ENCODE data around the gene PPP1R14B. TPM values are rescaled to one million over a fixed set of nuclear protein-coding genes. Genes with fewer than 3 reads are reported as not detected.
A peak's percentile ranks its signal among the peaks of the same experiment; 100 is the strongest.

The PPP1R14B gene
- total and polyA plus RNA-seq, 2 experiments from 2014 or later, result 115 to 239 TPM

- in situ Hi-C loops (cut with MboI), result no loop called here
- Histone ChIP-seq H3K27me3 (replicated peaks; ENCODE audit: insufficient read depth) (peaks cover 20% of the 10 kb centered on the region), H3K27ac (no peak overlapping the region)
These were observed 43.9 kb upstream of the PPP1R14B start for GRCh38 chr11:64290352-64291261.

GRCh38 chr11:64289002-64289564, 42.3 kb upstream of the PPP1R14B start:
- Histone ChIP-seq H3K4me3 (no peak overlapping the region), H3K36me3 (ENCODE audit: low read depth) (no peaks in the 10 kb centered on the region), H3K9me3 (ENCODE audit: low read depth) (no peaks in the 10 kb centered on the region), H3K9me2 (ENCODE audit: insufficient read depth) (no peaks in the 10 kb centered on the region), H3K4me1 (ENCODE audit: insufficient read depth) (no peaks in the 10 kb centered on the region), H3K27me3 (replicated peaks; ENCODE audit: insufficient read depth) (peaks cover 17% of the 10 kb centered on the region), H4K20me1 (ENCODE audit: insufficient read depth) (no peaks in the 10 kb centered on the region), H3K4me2 (ENCODE audit: unreplicated experiment) (no peak overlapping the region), H3F3A (ENCODE audit: insufficient read depth) (no peaks in the 10 kb centered on the region), H3K9ac (no peak overlapping the region), H3K79me2 (ENCODE audit: insufficient read depth) (peaks cover 9% of the 10 kb centered on the region), H3K27ac (no peak overlapping the region), H2AFZ (no peak overlapping the region)
- in situ Hi-C loops (cut with MboI), result no loop called here
- no peak for DNase-seq
- TF ChIP-seq EZH2phosphoT487 (IDR thresholded peaks at IDR 0.05; ENCODE audit: insufficient read depth, low read depth) (no peak), EZH2 (IDR thresholded peaks at IDR 0.05; ENCODE audit: insufficient read depth, poor library complexity, severe bottlenecking) (no peak)
- 81 to 82% methylated on average over 10 to 13 of the region's 13 CpGs for WGBS, 2 experiments (ENCODE audit: low coverage in 1 of 2, low lambda C conversion rate in 2 of 2, missing lambda C conversion rate in 2 of 2)

More at GRCh38 chr11:64290352-64291261, 43.9 kb upstream of the PPP1R14B start:
- 56 to 59% methylated on average over 10 of the region's 10 CpGs for WGBS, 2 experiments (ENCODE audit: low coverage in 1 of 2, low lambda C conversion rate in 2 of 2, missing lambda C conversion rate in 2 of 2)
- no peaks in the 10 kb centered on the region for H3K9me3 ChIP-seq (ENCODE audit: low read depth)
- H3K4me1 ChIP-seq (ENCODE audit: insufficient read depth), result 0 out of 2 replicates have a peak, but pooled peaks cover 2% of the 10 kb centered on the region
- H3F3A ChIP-seq (ENCODE audit: insufficient read depth), result no peaks in the 10 kb centered on the region
- H4K20me1 ChIP-seq (ENCODE audit: insufficient read depth), result no peaks in the 10 kb centered on the region
- H3K4me2 ChIP-seq (ENCODE audit: unreplicated experiment), result no peak overlapping the region
- no peaks in the 10 kb centered on the region for H3K36me3 ChIP-seq (ENCODE audit: low read depth)
- DNase-seq, result no peak
- H3K79me2 ChIP-seq (ENCODE audit: insufficient read depth), result 0 out of 2 replicates have a peak, but pooled peaks cover 6% of the 10 kb centered on the region
- TF ChIP-seq EZH2 (IDR thresholded peaks at IDR 0.05; ENCODE audit: insufficient read depth, poor library complexity, severe bottlenecking), result peak; percentile 34
- TF ChIP-seq EZH2phosphoT487 (IDR thresholded peaks at IDR 0.05; ENCODE audit: insufficient read depth, low read depth), result no peak
- H3K9ac ChIP-seq, result no peak overlapping the region
- no peaks in the 10 kb centered on the region for H3K9me2 ChIP-seq (ENCODE audit: insufficient read depth)
- no peak overlapping the region for H2AFZ ChIP-seq
- H3K4me3 ChIP-seq, result no peak overlapping the region

GRCh38 chr11:64288353-64288750, 41.6 kb upstream of the PPP1R14B start:
- Histone ChIP-seq H3K4me3 (no peak overlapping the region), H4K20me1 (ENCODE audit: insufficient read depth) (no peaks in the 10 kb centered on the region), H3K79me2 (ENCODE audit: insufficient read depth) (peaks cover 16% of the 10 kb centered on the region), H3K27ac (no peak overlapping the region), H3K36me3 (ENCODE audit: low read depth) (no peaks in the 10 kb centered on the region), H3K27me3 (replicated peaks; ENCODE audit: insufficient read depth) (peaks cover 16% of the 10 kb centered on the region), H3F3A (ENCODE audit: insufficient read depth) (no peaks in the 10 kb centered on the region), H2AFZ (no peak overlapping the region), H3K9ac (no peak overlapping the region), H3K9me3 (ENCODE audit: low read depth) (no peaks in the 10 kb centered on the region), H3K4me2 (ENCODE audit: unreplicated experiment) (no peak overlapping the region), H3K9me2 (ENCODE audit: insufficient read depth) (no peaks in the 10 kb centered on the region), H3K4me1 (ENCODE audit: insufficient read depth) (no peaks in the 10 kb centered on the region)
- WGBS, 2 experiments (ENCODE audit: low coverage in 1 of 2, low lambda C conversion rate in 2 of 2, missing lambda C conversion rate in 2 of 2), result 75 to 82% methylated on average over 9 of the region's 9 CpGs
- in situ Hi-C loops (cut with MboI), result no loop called here
- DNase-seq, result no peak
- TF ChIP-seq EZH2 (IDR thresholded peaks at IDR 0.05; ENCODE audit: insufficient read depth, poor library complexity, severe bottlenecking) (no peak), EZH2phosphoT487 (IDR thresholded peaks at IDR 0.05; ENCODE audit: insufficient read depth, low read depth) (no peak)

- 97% methylated on average over 31 to 33 of the region's 33 CpGs for WGBS, 2 experiments (ENCODE audit: low coverage in 1 of 2, low lambda C conversion rate in 2 of 2, missing lambda C conversion rate in 2 of 2)
- no peak overlapping the region for H3K9ac ChIP-seq
- TF ChIP-seq EZH2 (IDR thresholded peaks at IDR 0.05; ENCODE audit: insufficient read depth, poor library complexity, severe bottlenecking), result no peak
- no peak for TF ChIP-seq EZH2phosphoT487 (IDR thresholded peaks at IDR 0.05; ENCODE audit: insufficient read depth, low read depth)
- DNase-seq, result no peak
- no peak overlapping the region for H3K4me2 ChIP-seq (ENCODE audit: unreplicated experiment)
- no peak overlapping the region for H2AFZ ChIP-seq
- in situ Hi-C loops (cut with MboI), result no loop called here
- no peak overlapping the region for H3K27ac ChIP-seq
- H3K36me3 ChIP-seq (ENCODE audit: low read depth), result no peaks in the 10 kb centered on the region
- H4K20me1 ChIP-seq (ENCODE audit: insufficient read depth), result no peaks in the 10 kb centered on the region
- no peaks in the 10 kb centered on the region for H3K9me3 ChIP-seq (ENCODE audit: low read depth)
- no peaks in the 10 kb centered on the region for H3F3A ChIP-seq (ENCODE audit: insufficient read depth)
- H3K79me2 ChIP-seq (ENCODE audit: insufficient read depth), result peaks cover 22% of the 10 kb centered on the region
- H3K9me2 ChIP-seq (ENCODE audit: insufficient read depth), result no peaks in the 10 kb centered on the region
- H3K4me1 ChIP-seq (ENCODE audit: insufficient read depth), result no peaks in the 10 kb centered on the region
- peaks cover 11% of the 10 kb centered on the region for H3K27me3 ChIP-seq (replicated peaks; ENCODE audit: insufficient read depth)
- H3K4me3 ChIP-seq, result no peak overlapping the region
These were observed 41.1 kb upstream of the PPP1R14B start for GRCh38 chr11:64287676-64288352.

Measured in GM23248 (cell line).